Subcutaneous adipose tissue (tissue), 4 donors: Measurements from ENCODE around the gene PLXNA2. TPM values are rescaled to one million over a fixed set of nuclear protein-coding genes. Genes with fewer than 3 reads are reported as not detected.

ENCODE experiments used
- CTCF ChIP-seq: fragments of 450-650 bp; IDR thresholded peaks from one replicate; pipeline ENCODE4 v1.5.1; 2016; ENCODE audit warnings: low read depth, mild to moderate bottlenecking, control low read depth, antibody characterized with exemption, moderate library complexity
- total RNA-seq, 4 donors: library from RNA; depleted of rRNA; stranded (reverse); fragments of >200 nt; gene quantifications; one replicate each; pipeline ENCODE4 v1.1.0, GENCODE V29; 2016

PLXNA2 gene
- total RNA-seq, 4 donors from 2014 or later: 6.8 to 37.5 (median 14.3) TPM

GRCh38 chr1:208080396-208081286, 163.5 kb downstream of the PLXNA2 start:
- TF ChIP-seq CTCF: no peak

GRCh38 chr1:208079161-208079560, 165.0 kb downstream of the PLXNA2 start:
- no peak for TF ChIP-seq CTCF

GRCh38 chr1:208078752-208079151, 165.4 kb downstream of the PLXNA2 start:
- TF ChIP-seq CTCF: no peak

GRCh38 chr1:208077232-208078075, 166.7 kb downstream of the PLXNA2 start:
- TF ChIP-seq CTCF: no peak

GRCh38 chr1:208074353-208074752, 169.8 kb downstream of the PLXNA2 start:
- TF ChIP-seq CTCF: no peak

DNA sequence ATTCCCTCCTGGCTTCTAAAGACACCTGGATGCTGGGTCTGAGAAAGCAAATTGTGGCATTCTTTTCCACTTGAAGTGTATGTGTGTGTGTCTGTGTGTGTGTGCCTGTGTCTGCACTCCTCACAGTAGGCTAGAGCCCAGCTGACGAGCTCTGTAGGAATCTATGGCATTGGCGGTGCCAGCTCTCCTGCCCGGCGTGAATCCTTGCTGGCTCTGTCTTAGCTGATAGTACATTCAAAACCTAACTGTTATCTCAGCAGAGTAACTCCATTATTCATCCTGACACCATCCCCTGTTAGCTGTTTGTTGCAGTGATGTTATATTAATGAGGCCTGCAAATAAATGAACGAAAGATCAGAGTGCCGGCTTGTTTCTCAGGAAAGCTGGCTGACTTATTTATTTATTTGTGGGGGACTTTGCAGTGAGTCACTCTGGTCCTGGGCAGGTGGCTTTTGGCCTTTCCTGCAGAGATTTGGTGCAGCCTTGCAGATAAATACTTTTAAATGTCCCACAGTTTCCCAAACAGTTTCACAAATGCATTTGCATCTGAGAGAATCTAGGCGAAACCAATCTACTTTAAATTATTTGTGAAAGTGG, 172.7 kb downstream of the PLXNA2 start:
- TF ChIP-seq CTCF: no peak

GRCh38 chr1:208069908-208070307, 174.3 kb downstream of the PLXNA2 start:
- no peak for TF ChIP-seq CTCF
